Activated CD8-positive, alpha-beta T cell treated with anti-CD3 and anti-CD28 coated beads for 36 hours (primary cell): ENCODE measurements around the gene GLIPR1. TPM values are rescaled to one million over a fixed set of nuclear protein-coding genes. Genes with fewer than 3 reads are reported as not detected.

ENCODE experiments used
- ATAC-seq: fragments of 200-7000 bp; cut with Tn5 transposase; one replicate; pipeline ENCODE4 v1.10.0; 2021; ENCODE audit warnings: mild to moderate bottlenecking, moderate library complexity
- CTCF ChIA-PET: fragments of 350-600 bp; sonication (Branson Sonifier 250); formaldehyde crosslinking; loops from one replicate; lab custom pipeline; 2021; ENCODE audit warnings: antibody characterized with exemption; lab: Charles Lee
- POLR2A ChIA-PET: fragments of 350-600 bp; sonication (Branson Sonifier 250); formaldehyde crosslinking; loops from one replicate; lab custom pipeline; 2021; ENCODE audit warnings: antibody characterized with exemption; lab: Charles Lee
- DNase-seq: peaks from one replicate; pipeline ENCODE4 v3.0.0-alpha.2; 2020
- H3K27ac Mint-ChIP-seq: one replicate; pipeline ENCODE4 v1.8.0; 2021; ENCODE audit warnings: mild to moderate bottlenecking, mixed read lengths
- H3K27me3 Mint-ChIP-seq: one replicate; pipeline ENCODE4 v1.8.0; 2021; ENCODE audit warnings: mixed read lengths
- H3K36me3 Mint-ChIP-seq: one replicate; pipeline ENCODE4 v1.8.0; 2021; ENCODE audit warnings: low read depth, mixed read lengths
- H3K4me1 Mint-ChIP-seq: one replicate; pipeline ENCODE4 v1.8.0; 2021; ENCODE audit warnings: low read depth, mixed read lengths
- H3K4me3 Mint-ChIP-seq: one replicate; pipeline ENCODE4 v1.8.0; 2021; ENCODE audit warnings: mild to moderate bottlenecking, moderate library complexity, mixed read lengths
- H3K9me3 Mint-ChIP-seq: one replicate; pipeline ENCODE4 v1.8.0; 2021; ENCODE audit warnings: mixed read lengths
- CTCF ChIP-seq: fragments of 200-600 bp; IDR thresholded peaks from one replicate; pipeline ENCODE4 v1.8.0; 2022; ENCODE audit warnings: antibody characterized with exemption, mild to moderate bottlenecking
- intact Hi-C: fragments of 100-400 bp; cut with micrococcal nuclease; formaldehyde crosslinking; loops from one replicate; pipeline ENCODE4 v1.10.0; 2022
- total RNA-seq, 2 experiments: library from RNA; stranded (reverse); gene quantifications; one replicate each; pipeline ENCODE4 v1.2.3, GENCODE V29; 2021

Gene GLIPR1
- total RNA-seq, 2 experiments from 2014 or later = 15.9 to 18.6 TPM

- CTCF ChIA-PET = interaction anchor here (1.2 to 1.8 kb wide), 2 partner anchors 9 to 141 kb away, joined by 3 to 5 read pairs; partner anchors contain the start of gene GLIPR1L1
- Mint-ChIP-seq H3K4me3 (no peak overlapping the region), H3K27ac (no peak overlapping the region), H3K9me3 (no peaks in the 10 kb centered on the region), H3K36me3 (no peaks in the 10 kb centered on the region), H3K27me3 (no peaks in the 10 kb centered on the region), H3K4me1 (peaks cover 43% of the 10 kb centered on the region)
- peak; percentile 61 for DNase-seq
- POLR2A ChIA-PET = interaction anchor here (1.3 kb wide), 1 partner anchor 9 kb away, joined by 4 read pairs; no protein-coding TSS in a partner anchor
- no peak for TF ChIP-seq CTCF
- no peak for ATAC-seq
- intact Hi-C loops = loop anchor here (5.0 kb wide), 1 partner anchor 129 kb away; no protein-coding TSS in a partner anchor
Measured at GRCh38 chr12:75476071-75476470, 4.5 kb upstream of the GLIPR1 start.

- Mint-ChIP-seq H3K9me3 (no peaks in the 10 kb centered on the region), H3K36me3 (no peaks in the 10 kb centered on the region), H3K4me3 (no peak overlapping the region), H3K27ac (peak overlapping the region; percentile 64), H3K4me1 (peaks cover 51% of the 10 kb centered on the region), H3K27me3 (no peaks in the 10 kb centered on the region)
- no peak for ATAC-seq
- ChIA-PET CTCF (interaction anchor here (1.1 to 1.8 kb wide), 4 partner anchors 7 to 142 kb away, joined by 3 to 5 read pairs (median 4); partner anchors contain the start of gene GLIPR1L1), POLR2A (interaction anchor here (0.8 kb wide), 1 partner anchor 86 kb away, joined by 3 read pairs; the partner anchor contains the start of gene GLIPR1L2)
- no peak for TF ChIP-seq CTCF
- intact Hi-C loops = loop anchor here (5.0 kb wide), 1 partner anchor 130 kb away; no protein-coding TSS in a partner anchor
- DNase-seq = no peak
Measured at GRCh38 chr12:75477137-75477536, 3.4 kb upstream of the GLIPR1 start.

GRCh38 chr12:75478116-75478794 is 2.3 kb upstream of the GLIPR1 start:
- POLR2A ChIA-PET = interaction anchor here (1.0 to 1.5 kb wide), 2 partner anchors 11 to 553 kb away, joined by 3 to 4 read pairs; partner anchors contain the start of gene PHLDA1

GRCh38 chr12:75479963-75480461 is 543 bp upstream of the GLIPR1 start:
- Mint-ChIP-seq H3K36me3 (peaks cover 15% of the 10 kb centered on the region), H3K4me3 (peak overlapping the region; percentile 96), H3K27ac (peak overlapping the region; percentile 98), H3K4me1 (peaks cover 77% of the 10 kb centered on the region), H3K27me3 (no peaks in the 10 kb centered on the region), H3K9me3 (no peaks in the 10 kb centered on the region)
- ATAC-seq (peak; percentile 37), DNase-seq (no peak)
- intact Hi-C loops = loop anchor here (1.0 to 5.0 kb wide), 3 partner anchors 31 to 133 kb away; partner anchors contain the start of genes GLIPR1L2 and KRR1
- TF ChIP-seq CTCF = no peak
- ChIA-PET CTCF (interaction anchor here (0.9 to 2.8 kb wide), 8 partner anchors 9 to 552 kb away, joined by 3 to 12 read pairs (median 4); partner anchors contain the start of genes GLIPR1L1, GLIPR1L2 and PHLDA1), POLR2A (interaction anchor here (0.6 to 1.5 kb wide), 4 partner anchors 11 to 258 kb away, joined by 3 to 5 read pairs (median 3); no protein-coding TSS in a partner anchor)

More at GRCh38 chr12:75478116-75478794, 2.3 kb upstream of the GLIPR1 start:
- intact Hi-C loops = loop anchor here (5.0 kb wide), 1 partner anchor 131 kb away; no protein-coding TSS in a partner anchor
- CTCF ChIA-PET = interaction anchor here (0.9 to 1.8 kb wide), 5 partner anchors 8 to 145 kb away, joined by 3 to 5 read pairs (median 4); no protein-coding TSS in a partner anchor
- Mint-ChIP-seq H3K27ac (peak overlapping the region; percentile 98), H3K4me3 (peak overlapping the region; percentile 13), H3K36me3 (peaks cover 4% of the 10 kb centered on the region), H3K27me3 (no peaks in the 10 kb centered on the region), H3K4me1 (peaks cover 60% of the 10 kb centered on the region), H3K9me3 (no peaks in the 10 kb centered on the region)
- TF ChIP-seq CTCF = no peak
- DNase-seq = peak; percentile 63
- ATAC-seq = peak; percentile 32
